SK-N-MC (cell line): ENCODE measurements around the gene BTBD19.

Experiments
- EZH2 ChIP-seq: fragments of 200-600 bp; sonication (generic); IDR thresholded peaks from one replicate; pipeline ENCODE4 v1.6.1; 2017; ENCODE audit warnings: antibody characterized with exemption
- FOXP2 ChIP-seq: optimal IDR thresholded peaks from 2 replicates; pipeline ENCODE3; 2011; ENCODE audit warnings: mild to moderate bottlenecking, moderate library complexity; ENCODE audit not compliant: insufficient read depth; ENCODE audit errors: extremely low read length, control extremely low read depth
- POLR2AphosphoS5 ChIP-seq: IDR thresholded peaks from 2 replicates; pipeline ENCODE4 v1.6.1; 2012; ENCODE audit warnings: mild to moderate bottlenecking, low read depth, low read length, borderline replicate concordance

DNA sequence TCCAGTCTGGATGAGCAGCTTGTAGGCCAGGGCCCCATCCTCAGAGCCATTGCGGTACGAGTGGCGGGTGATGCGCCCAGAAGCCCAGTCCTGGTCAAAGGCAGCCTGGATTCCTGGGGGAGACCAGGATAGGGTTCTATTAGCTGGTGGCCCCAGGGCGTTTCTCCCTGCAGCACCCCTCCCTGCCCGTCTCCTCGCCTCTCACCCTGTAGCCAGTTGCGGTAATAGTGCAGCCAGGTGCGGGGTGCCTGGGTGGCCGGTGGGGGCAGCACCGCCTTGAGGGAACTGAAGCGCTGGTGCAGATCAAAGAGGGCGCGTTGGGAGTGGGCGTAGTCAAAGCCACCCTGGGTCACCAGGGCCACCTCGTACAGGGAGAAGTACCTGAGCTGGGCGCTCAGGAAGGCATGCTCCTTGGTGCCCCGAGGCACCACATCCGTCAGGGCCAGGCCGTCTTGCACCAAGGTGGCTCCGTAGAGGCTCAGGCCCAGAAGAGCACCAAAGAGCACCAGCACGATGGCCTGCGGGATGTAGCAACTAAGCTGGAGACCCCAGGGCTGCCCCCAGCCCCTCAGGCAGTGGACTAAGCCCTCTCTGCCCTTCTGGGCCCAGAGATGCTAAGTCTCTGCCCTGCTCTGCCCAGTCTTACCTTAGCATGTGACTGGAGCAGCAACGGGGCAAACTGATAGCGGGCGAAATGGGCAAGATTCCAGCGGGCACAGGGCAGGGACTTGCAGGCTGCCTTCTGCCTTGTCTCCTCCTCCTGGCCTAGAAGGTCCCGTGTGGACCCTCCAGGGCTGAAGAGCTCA is 19.1 kb downstream of the BTBD19 start:
- no peak for TF ChIP-seq POLR2AphosphoS5
- TF ChIP-seq EZH2, result no peak
- TF ChIP-seq FOXP2, result no peak
